Activated T-helper 1 cell treated with anti-CD3 and anti-CD28 coated beads, Interleukin-12 subunit alpha, Interleukin-12 subunit beta, Interleukin-2, Interleukin-4 antibody, amounts not matched to agents 30 ng/mL and 10 ng/mL and 1 ng/mL, durations not matched to agents 14 hours and 24 hours and 36 hours (primary cell): Measurements from ENCODE around the gene PRKG1. TPM values are rescaled to one million over a fixed set of nuclear protein-coding genes. Genes with fewer than 3 reads are reported as not detected.

Experiments used
- DNase-seq: peaks from one replicate; pipeline ENCODE4 v3.0.0; 2021; ENCODE audit warnings: low spot score
- H3K27ac Mint-ChIP-seq: one replicate; pipeline ENCODE4 v1.8.0; 2021; ENCODE audit warnings: mild to moderate bottlenecking, mixed read lengths
- H3K27me3 Mint-ChIP-seq: one replicate; pipeline ENCODE4 v1.8.0; 2022; ENCODE audit warnings: mild to moderate bottlenecking, moderate library complexity, mixed read lengths; ENCODE audit not compliant: insufficient read depth
- H3K36me3 Mint-ChIP-seq: one replicate; pipeline ENCODE4 v1.8.0; 2021; ENCODE audit warnings: low read depth, mixed read lengths
- H3K4me1 Mint-ChIP-seq: one replicate; pipeline ENCODE4 v1.8.0; 2021; ENCODE audit warnings: low read depth, mixed read lengths
- H3K4me3 Mint-ChIP-seq: one replicate; pipeline ENCODE4 v1.8.0; 2021; ENCODE audit warnings: mild to moderate bottlenecking, moderate library complexity, mixed read lengths
- H3K9me3 Mint-ChIP-seq: one replicate; pipeline ENCODE4 v1.8.0; 2021; ENCODE audit warnings: mixed read lengths
- intact Hi-C: fragments of 100-400 bp; cut with micrococcal nuclease; formaldehyde crosslinking; loops from one replicate; pipeline ENCODE4 v1.15.1; 2024
- total RNA-seq: library from RNA; stranded (reverse); gene quantifications from 2 replicates; pipeline ENCODE4 v1.2.3, GENCODE V29; 2022

PRKG1 gene
- total RNA-seq, 1 donor from 2014 or later = not detected

- Mint-ChIP-seq H3K27me3 (peaks cover 10% of the 10 kb centered on the region), H3K27ac (no peak overlapping the region), H3K36me3 (no peaks in the 10 kb centered on the region), H3K9me3 (no peaks in the 10 kb centered on the region), H3K4me1 (no peaks in the 10 kb centered on the region), H3K4me3 (no peak overlapping the region)
- no peak for DNase-seq
- intact Hi-C loops = no loop called here
These were observed 887.1 kb downstream of the PRKG1 start for GRCh38 chr10:51961401-51961800.

DNA sequence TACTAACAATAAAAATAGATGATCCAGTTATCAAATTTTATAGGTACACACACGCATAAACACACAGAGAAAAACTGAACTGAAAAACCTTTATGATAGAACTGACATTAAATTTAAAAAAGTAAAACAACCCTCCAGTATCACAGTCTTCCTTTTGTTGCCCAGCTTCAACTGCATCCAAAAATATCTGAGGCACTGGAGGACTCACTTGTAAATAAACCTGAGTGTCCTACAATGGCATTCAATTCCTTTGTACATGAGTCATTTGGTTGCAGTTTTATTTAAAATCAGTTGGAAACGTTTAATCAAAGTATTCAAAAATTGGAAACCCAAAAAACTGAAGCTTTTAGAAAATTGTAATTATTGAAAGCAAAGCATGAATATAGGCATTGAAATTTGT, 890.3 kb downstream of the PRKG1 start:
- Mint-ChIP-seq H3K4me3 (no peak overlapping the region), H3K27ac (no peak overlapping the region), H3K27me3 (peaks cover 5% of the 10 kb centered on the region), H3K4me1 (no peaks in the 10 kb centered on the region), H3K36me3 (no peaks in the 10 kb centered on the region), H3K9me3 (no peaks in the 10 kb centered on the region)
- intact Hi-C loops = no loop called here
- no peak for DNase-seq

DNA sequence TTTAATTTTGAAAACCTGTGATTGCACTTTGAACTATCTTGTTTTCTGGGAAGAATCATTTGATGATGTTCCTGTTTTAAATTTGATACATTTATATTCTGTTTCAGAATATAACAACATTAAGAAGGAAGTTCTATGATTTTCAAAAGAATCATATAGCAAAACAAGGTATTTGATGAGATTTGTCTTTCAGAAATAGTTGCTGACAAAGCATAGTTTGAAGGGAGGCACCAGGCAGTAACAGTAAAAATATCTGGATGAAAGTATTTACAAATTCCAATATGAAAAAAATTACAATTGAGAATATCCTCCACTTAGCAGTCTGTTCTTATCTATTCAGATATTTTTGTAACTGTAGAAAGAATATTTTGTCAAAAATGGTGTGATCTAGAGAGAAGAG, 891.2 kb downstream of the PRKG1 start:
- no peak for DNase-seq
- Mint-ChIP-seq H3K4me3 (no peak overlapping the region), H3K9me3 (no peaks in the 10 kb centered on the region), H3K4me1 (no peaks in the 10 kb centered on the region), H3K36me3 (no peaks in the 10 kb centered on the region), H3K27ac (no peak overlapping the region), H3K27me3 (peaks cover 5% of the 10 kb centered on the region)
- intact Hi-C loops = no loop called here

DNA sequence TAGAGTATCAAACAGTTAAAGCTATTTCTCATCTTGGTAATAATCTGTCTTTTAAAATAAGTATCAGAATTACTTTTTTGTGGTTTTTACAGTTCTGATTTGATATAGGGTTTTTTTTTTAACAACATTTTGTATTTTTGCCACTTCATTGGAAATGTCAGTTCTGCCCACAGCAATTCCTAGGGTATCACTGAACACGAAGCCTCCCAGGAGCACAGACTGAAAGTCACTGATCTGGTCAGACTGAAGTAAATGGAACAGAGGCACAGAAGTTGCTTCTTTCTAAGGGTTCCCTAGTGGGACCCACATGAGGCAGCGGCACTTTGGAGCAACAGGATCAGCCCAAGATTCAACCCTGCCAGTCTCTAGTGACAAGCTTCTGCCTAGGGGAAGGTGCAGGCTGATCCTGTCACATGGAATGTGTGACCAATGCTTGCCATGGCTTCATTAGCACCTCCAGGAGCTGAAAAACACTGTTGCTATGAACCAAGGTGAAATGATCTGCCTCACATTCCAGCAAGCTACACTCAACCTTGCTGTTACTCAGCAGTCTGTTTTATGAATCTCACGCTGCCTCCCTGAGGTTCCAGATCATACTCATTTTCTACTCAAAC, 898.6 kb downstream of the PRKG1 start:
- no peaks in the 10 kb centered on the region for H3K4me1 Mint-ChIP-seq
- H3K27me3 Mint-ChIP-seq = peaks cover 2% of the 10 kb centered on the region
- no peaks in the 10 kb centered on the region for H3K36me3 Mint-ChIP-seq
- no peak overlapping the region for H3K27ac Mint-ChIP-seq
- intact Hi-C loops = no loop called here
- no peak for DNase-seq
- no peaks in the 10 kb centered on the region for H3K9me3 Mint-ChIP-seq
- H3K4me3 Mint-ChIP-seq = no peak overlapping the region

DNA sequence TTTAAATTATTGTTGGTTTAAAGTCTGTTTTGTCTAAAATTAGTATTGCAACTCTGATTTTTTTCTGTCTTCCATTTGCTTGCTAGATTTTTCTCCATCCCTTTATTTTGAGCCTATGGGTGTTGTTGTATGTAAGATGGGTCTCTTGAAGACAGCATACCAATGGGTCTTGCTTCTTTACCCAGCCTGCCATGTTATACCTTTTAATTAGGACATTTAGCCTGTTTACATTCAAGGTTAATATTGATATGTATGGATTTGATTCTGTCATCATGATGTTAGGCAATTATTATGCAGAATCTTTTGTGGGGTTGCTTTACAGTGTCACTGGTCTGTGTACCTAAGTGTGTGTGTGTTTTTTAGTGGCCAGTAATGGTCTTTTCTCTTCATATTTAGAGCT, 906.5 kb downstream of the PRKG1 start:
- H3K9me3 Mint-ChIP-seq = no peaks in the 10 kb centered on the region
- no peak for DNase-seq
- H3K4me1 Mint-ChIP-seq = no peaks in the 10 kb centered on the region
- intact Hi-C loops = no loop called here
- H3K36me3 Mint-ChIP-seq = no peaks in the 10 kb centered on the region
- H3K27me3 Mint-ChIP-seq = peaks cover 4% of the 10 kb centered on the region
- H3K27ac Mint-ChIP-seq = no peak overlapping the region
- H3K4me3 Mint-ChIP-seq = no peak overlapping the region

DNA sequence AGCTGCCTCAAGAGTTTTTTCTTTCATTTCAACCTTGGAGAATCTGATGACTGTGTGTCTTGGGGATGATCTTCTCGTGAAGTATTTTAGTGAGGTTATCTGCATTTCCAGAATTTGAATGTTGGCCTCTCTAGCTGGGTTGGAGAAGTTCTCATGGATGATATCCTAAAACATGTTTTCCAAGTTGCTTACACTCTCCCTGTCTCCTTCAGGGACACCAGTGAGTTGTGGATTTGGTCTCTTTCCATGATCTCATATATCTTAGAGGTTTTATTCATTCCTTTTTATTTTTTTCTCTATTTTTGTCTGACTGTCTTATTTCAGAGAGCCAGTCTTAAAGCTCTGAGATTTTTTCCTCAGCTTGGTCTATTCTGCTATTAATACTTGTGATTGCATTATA, 907.4 kb downstream of the PRKG1 start:
- no peak overlapping the region for H3K4me3 Mint-ChIP-seq
- no peaks in the 10 kb centered on the region for H3K36me3 Mint-ChIP-seq
- intact Hi-C loops = no loop called here
- H3K9me3 Mint-ChIP-seq = no peaks in the 10 kb centered on the region
- peaks cover 2% of the 10 kb centered on the region for H3K27me3 Mint-ChIP-seq
- H3K27ac Mint-ChIP-seq = no peak overlapping the region
- no peaks in the 10 kb centered on the region for H3K4me1 Mint-ChIP-seq
- no peak for DNase-seq

- Mint-ChIP-seq H3K9me3 (no peaks in the 10 kb centered on the region), H3K4me3 (no peak overlapping the region), H3K27ac (no peak overlapping the region), H3K36me3 (no peaks in the 10 kb centered on the region), H3K27me3 (peaks cover 2% of the 10 kb centered on the region), H3K4me1 (no peaks in the 10 kb centered on the region)
- no peak for DNase-seq
- intact Hi-C loops = no loop called here
These were observed 909.2 kb downstream of the PRKG1 start for GRCh38 chr10:51983481-51983880.

- H3K9me3 Mint-ChIP-seq = no peaks in the 10 kb centered on the region
- no peak overlapping the region for H3K4me3 Mint-ChIP-seq
- H3K36me3 Mint-ChIP-seq = no peaks in the 10 kb centered on the region
- no peak overlapping the region for H3K27ac Mint-ChIP-seq
- intact Hi-C loops = no loop called here
- no peaks in the 10 kb centered on the region for H3K27me3 Mint-ChIP-seq
- no peaks in the 10 kb centered on the region for H3K4me1 Mint-ChIP-seq
- no peak for DNase-seq
These were observed 911.0 kb downstream of the PRKG1 start for GRCh38 chr10:51985336-51985735.

DNA sequence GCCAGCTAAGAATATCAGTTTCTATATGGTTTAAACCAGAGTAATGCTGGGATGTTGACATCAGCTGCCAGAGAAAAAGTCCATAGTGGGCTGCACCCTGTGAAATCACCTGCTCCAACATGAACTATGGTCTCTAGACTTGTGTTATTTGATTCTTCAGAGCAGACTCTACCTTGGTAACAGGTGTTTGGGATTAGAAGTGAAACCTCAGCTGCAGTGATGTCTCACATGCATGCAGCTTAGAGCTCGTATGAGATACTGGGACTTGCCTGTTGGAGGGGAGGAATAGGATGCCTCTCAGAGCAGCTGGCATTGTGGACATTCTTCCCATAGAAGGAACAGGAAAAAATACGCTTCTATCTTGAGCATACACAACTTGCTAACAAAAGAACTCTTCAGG, 912.2 kb downstream of the PRKG1 start:
- Mint-ChIP-seq H3K9me3 (no peaks in the 10 kb centered on the region), H3K4me1 (no peaks in the 10 kb centered on the region), H3K4me3 (no peak overlapping the region), H3K27ac (no peak overlapping the region), H3K27me3 (no peaks in the 10 kb centered on the region), H3K36me3 (no peaks in the 10 kb centered on the region)
- intact Hi-C loops = no loop called here
- DNase-seq = no peak

DNA sequence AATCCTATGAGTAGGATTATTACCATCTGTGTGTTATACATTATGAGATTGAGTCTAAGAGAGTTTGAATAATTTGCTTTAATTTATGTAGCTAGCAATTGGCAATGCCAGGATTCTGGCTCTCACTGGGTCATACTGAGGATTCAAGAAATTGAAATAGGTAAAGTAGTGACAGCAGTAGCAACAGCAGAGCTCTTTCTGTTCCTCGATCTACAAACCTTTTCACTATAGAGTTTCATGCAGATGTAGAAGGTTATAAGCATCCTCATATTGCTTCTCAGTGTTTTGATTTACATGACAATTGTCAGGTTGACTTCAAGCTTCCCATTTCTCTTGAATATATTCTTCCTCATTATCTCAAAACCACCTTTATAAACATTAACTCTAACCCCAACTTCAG, 919.2 kb downstream of the PRKG1 start:
- Mint-ChIP-seq H3K27ac (no peak overlapping the region), H3K9me3 (no peaks in the 10 kb centered on the region), H3K4me3 (no peak overlapping the region), H3K4me1 (no peaks in the 10 kb centered on the region), H3K27me3 (peaks cover 2% of the 10 kb centered on the region), H3K36me3 (no peaks in the 10 kb centered on the region)
- DNase-seq = no peak
- intact Hi-C loops = no loop called here

GRCh38 chr10:51999096-51999495, 924.8 kb downstream of the PRKG1 start:
- H3K9me3 Mint-ChIP-seq = no peaks in the 10 kb centered on the region
- no peak for DNase-seq
- intact Hi-C loops = no loop called here
- H3K36me3 Mint-ChIP-seq = no peaks in the 10 kb centered on the region
- no peak overlapping the region for H3K27ac Mint-ChIP-seq
- H3K27me3 Mint-ChIP-seq = peaks cover 2% of the 10 kb centered on the region
- H3K4me1 Mint-ChIP-seq = no peaks in the 10 kb centered on the region
- H3K4me3 Mint-ChIP-seq = no peak overlapping the region

GRCh38 chr10:52004342-52004949, 930.2 kb downstream of the PRKG1 start:
- no peaks in the 10 kb centered on the region for H3K9me3 Mint-ChIP-seq
- intact Hi-C loops = loop anchor here (1.0 kb wide), 1 partner anchor 615 kb away; no protein-coding TSS in a partner anchor
- H3K27ac Mint-ChIP-seq = no peak overlapping the region
- H3K36me3 Mint-ChIP-seq = no peaks in the 10 kb centered on the region
- no peak for DNase-seq
- no peak overlapping the region for H3K4me3 Mint-ChIP-seq
- no peaks in the 10 kb centered on the region for H3K4me1 Mint-ChIP-seq
- no peaks in the 10 kb centered on the region for H3K27me3 Mint-ChIP-seq

DNA sequence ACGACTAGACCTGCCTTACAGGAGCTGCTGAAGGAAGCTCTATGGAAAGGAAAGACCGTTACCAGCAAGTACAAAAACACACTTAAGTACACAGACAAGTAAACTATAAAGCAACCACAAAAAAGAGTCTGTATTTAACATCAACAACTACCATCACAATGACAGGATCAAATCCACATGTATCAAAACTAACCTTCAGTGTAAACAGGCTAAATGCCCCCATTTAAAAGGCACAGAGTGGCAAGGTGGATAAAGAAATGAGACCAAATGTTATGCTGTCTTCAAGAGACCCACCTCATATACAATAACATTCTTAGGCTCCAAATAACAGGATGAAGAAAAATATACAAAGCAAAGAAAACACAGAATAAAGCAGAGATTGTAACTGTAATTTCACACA, 932.8 kb downstream of the PRKG1 start:
- intact Hi-C loops = no loop called here
- Mint-ChIP-seq H3K36me3 (no peaks in the 10 kb centered on the region), H3K9me3 (no peaks in the 10 kb centered on the region), H3K4me1 (no peaks in the 10 kb centered on the region), H3K4me3 (no peak overlapping the region), H3K27me3 (no peaks in the 10 kb centered on the region), H3K27ac (no peak overlapping the region)
- DNase-seq = no peak

DNA sequence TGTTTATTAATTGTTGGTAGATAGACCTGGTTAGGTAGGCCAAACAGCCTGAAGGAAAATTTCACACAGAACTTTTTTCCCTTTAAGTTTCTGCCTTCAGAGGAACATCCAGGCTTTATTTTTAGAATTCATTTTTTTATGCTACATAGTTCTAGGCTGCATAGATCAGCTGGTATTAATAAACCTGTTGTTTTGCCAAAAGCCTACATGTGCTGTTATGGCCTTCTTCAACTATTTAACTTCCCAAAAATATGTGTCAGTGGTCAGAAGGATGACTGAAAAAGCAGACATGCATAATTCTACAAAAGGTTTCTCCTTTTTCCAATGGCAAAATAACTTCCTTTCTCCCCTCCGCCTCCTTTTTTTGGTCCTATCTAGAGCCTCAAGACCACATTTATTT, 936.8 kb downstream of the PRKG1 start:
- H3K4me3 Mint-ChIP-seq = no peak overlapping the region
- no peak overlapping the region for H3K27ac Mint-ChIP-seq
- H3K36me3 Mint-ChIP-seq = no peaks in the 10 kb centered on the region
- H3K27me3 Mint-ChIP-seq = no peaks in the 10 kb centered on the region
- H3K4me1 Mint-ChIP-seq = no peaks in the 10 kb centered on the region
- no peaks in the 10 kb centered on the region for H3K9me3 Mint-ChIP-seq
- intact Hi-C loops = no loop called here
- no peak for DNase-seq
